HG03175 (cell line): ENCODE measurements around the gene SLC48A1.
A peak's percentile ranks its signal among the peaks of the same experiment; 100 is the strongest.

Experiments used
- ATAC-seq: cut with Tn5 transposase; IDR thresholded peaks from one replicate; pipeline ENCODE4 v1.9.1; 2021; ENCODE audit warnings: mild to moderate bottlenecking, moderate library complexity; ENCODE audit not compliant: unreplicated experiment

The SLC48A1 gene

DNA sequence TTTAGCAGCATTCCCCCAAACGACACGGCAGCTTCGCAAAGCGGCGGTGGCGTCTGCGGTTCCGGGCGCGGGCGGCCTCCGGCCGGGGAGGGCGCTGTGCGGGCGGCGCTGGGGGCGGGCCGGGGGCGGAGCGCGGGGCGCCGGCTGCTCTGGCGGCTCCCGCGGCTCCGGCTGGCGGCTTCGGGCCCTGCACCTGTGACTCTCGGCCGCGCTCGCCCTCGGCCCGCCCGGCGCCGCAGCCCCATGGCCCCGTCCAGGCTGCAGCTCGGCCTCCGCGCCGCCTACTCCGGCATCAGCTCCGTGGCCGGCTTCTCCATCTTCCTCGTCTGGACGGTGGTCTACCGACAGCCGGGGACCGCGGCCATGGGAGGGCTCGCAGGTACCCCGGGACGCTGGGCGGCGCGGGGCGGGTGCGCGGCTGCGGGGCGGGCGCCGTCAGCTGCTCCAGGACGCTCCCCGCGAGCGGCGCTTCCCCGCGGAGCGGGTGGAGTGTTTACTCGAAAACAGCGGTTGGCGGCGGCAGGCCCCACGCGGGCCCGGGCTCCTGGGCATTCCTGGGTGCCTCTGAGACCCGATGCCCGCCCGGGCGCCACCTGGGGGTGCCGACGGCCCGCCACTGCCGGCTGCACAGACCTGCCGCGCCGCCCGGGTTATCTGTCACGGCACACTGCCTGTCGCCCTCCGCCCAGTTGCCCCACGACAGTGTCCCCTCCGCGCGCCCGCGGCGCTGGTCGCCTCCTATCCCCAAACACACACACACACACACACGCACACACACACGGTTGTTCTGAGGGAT lies at the start of gene SLC48A1:
TSS of gene SLC48A1 (plus strand) at position 177 of the 796 bp plus-strand sequence. CDS start at position 244, 67 bp downstream.
- peak; percentile 82 for ATAC-seq

DNA sequence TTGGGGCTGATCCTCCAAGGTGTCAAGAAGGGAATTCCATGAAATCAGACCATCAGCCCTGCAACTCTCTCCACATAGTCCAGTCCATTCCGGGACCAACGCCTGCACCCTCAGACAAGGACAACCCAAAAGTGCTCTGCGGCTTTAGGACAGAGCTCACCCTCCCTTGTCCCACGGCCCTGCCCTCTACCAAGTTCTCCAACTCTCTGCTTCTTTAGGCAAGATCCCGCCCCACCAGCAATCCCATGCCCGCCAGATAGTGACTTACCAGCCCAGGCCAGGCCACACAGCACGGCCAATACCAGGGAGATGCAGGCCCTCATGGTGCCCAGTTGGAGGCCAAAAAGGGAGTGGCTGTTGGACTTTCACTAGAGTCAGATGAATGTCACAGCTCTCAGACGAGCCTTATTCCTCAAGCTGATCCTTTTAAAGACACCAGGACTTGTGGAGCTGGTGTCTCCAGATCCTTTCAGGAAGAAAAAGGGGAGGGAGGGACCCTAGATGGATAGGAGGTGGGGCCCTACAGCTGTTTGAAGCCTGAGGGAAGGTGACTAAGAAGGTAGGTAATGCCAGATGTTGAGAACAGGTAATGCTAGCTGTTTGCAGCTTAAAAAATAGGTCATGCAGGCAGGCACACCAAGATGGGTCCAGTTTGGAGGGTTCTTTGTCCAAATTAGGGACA lies 47.8 kb upstream of the SLC48A1 start, which contains the start of gene ENDOU:
TSS of gene ENDOU (minus strand) at position 400 of the 682 bp plus-strand sequence. CDS start at position 323, 77 bp downstream.
- ATAC-seq, result no peak

DNA sequence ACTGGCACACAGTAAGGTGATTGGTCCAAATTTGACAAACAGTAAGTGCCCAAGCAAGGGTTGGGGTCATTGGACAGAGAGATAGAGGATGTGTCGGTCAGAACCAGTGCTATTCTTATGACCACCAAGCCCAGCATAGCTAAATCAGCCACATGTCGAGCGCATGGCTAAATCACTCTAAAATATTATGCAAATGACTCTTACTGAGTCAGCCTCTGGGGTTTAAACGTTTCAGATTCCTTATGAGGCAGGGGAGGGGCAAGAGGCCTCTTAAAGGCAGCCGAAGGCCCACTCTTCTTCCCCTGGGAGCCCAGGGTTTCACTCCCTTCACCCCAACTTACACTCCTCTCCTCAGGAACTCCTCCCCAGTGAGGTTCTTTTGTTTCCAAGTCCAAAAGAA lies 47.1 kb upstream of the SLC48A1 start:
- ATAC-seq, result peak; percentile 84

- no peak for ATAC-seq
Observed at GRCh38 chr12:47729233-47729632, 43.8 kb upstream of the SLC48A1 start.

DNA sequence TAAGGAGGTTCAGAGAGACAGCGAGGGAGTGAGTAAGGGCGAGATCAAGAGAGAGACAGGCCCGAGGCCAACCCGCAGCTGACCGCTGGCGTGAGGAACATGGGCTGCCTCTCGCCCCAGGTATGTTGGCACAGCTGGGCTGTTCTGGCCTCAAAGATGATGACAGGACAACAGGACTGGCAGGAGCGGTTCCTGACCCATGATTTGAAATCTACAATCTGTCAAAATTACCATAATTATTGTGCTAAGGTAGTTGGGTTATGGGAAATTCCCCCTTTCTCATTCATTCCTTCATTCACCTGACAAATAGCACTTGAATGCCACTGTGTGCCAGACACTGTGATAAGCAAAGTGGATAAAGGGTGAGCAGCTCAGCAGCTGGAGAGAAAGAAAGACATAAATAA lies 42.7 kb upstream of the SLC48A1 start:
- no peak for ATAC-seq

GRCh38 chr12:47731723-47732122 lies 41.3 kb upstream of the SLC48A1 start:
- no peak for ATAC-seq

DNA sequence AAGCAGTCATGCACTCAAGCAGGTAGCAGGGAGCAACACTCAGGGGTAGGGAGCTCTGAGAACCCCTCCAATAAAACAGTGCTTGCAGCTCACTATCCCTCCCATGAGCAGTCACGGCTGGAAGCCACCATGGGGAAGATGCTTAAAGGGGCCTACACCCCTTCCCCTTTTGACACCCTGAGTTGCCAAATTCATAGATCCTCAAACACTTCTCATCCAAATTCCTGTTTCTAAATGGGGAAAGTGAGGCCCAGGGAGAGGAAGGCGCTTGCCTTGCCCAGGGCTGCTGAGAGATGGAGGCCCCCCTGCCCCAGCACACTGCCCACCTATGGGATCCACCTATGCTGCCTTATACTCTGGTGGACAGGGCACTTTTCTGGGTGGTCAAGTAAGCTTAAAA lies 40.5 kb upstream of the SLC48A1 start:
- no peak for ATAC-seq

DNA sequence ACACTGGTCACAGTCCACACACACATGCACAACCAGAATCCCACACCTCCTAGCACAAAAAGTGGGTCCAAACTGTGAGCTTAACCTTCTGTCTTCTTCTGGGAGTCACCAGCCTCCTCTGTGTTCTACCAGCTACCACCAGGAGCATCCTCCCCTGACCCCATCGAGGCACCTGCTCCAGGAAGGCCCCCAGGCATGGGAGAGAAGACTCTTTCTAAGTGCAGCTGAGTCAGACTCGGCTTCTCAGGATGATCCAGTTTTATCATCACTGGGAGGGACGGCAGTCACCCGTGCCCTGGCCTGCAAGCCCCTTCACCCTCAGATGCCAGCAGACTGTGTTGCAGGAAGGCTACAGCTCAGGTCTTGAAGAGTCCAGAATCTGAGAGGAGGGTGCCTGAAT lies 39.9 kb upstream of the SLC48A1 start:
- ATAC-seq, result no peak

DNA sequence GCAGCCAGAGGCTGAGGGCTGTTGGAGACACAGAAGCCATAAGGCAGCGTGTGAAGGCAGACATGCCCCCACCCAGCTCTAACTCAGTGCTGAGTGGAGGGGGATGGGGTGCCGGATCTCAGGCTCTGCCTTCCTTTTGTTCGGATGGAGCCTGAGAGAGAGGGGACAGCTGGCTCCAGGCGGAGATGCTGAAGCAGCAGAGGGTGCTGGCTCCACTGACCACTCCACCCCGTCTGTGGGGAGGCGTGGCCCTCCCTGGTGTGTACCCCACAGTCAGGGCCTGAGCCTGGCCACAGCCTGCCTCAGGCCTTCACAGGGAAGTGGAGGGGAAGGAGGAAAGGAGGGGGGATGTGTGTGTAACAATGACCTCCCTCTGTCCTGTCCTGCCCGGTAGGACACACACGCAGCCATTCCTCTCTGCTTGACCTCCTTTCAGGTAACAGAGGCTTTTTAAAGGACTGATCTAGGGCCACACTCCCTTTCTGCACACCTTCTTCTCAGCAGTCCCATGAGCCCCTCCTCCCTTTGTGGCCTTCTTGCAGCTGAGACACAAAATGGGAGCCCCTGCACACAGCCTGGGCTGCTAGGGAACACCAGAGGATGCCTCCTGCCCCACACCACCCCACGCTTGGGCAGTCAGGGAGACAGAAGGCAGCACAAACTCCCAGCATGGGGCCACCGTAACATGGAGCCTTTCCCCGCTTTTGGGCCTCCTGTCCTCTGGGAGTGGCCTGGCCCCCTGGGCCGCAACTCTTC lies 38.1 kb upstream of the SLC48A1 start:
- no peak for ATAC-seq

DNA sequence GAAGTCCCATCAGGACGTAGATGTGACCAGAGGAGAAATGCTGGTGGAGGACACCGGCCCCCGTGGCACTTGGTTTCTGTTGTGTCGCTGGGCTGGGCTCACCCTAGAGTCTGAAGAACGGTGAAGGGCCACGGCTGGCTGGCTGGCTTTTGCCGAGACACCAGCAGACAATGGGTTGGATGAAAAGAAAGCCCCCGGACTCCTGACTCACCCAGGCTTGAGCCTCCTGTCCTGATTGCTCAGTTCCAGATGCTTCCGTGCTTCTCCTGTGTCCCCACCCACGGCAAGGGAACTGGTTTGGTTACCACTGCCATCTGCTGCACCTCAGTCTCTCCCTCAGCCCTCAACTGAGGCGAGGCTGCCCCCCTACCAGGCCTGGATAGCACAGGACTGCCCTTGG lies 37.4 kb upstream of the SLC48A1 start:
- ATAC-seq, result no peak

DNA sequence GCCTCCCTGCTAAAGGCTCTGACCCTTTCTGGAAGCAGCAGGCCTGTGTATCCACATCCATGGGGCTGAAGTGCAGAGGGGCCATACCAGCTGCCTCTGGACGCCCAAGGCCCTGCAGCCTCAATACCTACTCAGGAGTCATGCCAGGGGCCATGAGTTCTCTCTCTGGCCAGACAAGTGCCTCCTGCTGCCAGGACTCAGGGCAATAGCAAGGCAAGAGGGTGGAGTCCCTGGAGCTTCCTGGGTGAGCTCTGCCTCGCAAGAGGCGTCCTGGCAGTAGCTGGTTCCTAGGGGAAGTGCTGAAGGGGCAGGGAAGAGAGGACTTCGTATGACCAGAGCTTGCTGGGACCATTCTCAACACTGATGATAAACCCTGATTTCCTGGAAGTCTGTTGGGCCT lies 36.8 kb upstream of the SLC48A1 start:
- ATAC-seq, result no peak

DNA sequence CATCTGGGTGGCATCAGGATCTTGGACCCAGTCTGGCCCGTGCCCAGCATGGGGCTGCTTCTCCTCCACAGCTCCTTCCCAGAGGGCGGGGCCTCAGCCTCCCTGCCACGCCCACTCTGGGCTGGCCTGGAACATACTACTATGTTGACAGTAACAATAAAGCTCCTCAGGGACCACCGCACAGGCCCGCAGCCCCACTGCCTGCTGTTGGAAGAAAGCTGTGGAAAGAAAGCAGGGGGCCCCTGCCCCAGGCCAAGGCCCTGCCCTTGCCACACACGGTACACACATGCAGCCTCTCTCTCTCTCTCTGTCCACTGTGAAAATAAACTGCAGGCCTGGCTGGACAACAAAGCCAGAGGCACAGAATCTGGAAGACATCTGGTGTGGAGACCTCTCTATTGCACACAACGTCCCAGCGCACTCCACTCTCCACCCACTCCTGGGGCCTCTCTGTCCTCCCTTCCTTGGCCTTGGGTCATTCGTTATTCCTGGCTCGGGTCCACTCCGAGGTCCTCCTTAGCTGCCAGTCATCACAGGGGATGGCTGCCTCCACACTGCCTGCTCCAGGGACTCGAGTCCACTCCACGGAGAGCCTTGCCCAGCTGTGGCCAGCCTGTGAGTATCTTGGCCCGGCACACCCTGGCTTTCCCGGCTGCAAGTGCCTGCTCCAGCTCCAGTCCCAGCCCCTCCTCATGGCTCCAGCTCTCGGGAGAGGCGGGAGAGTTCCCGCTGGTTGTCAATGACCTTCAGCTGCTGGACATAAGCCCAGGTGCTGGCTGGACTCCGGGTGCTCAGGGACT lies 36.0 kb upstream of the SLC48A1 start:
- ATAC-seq, result no peak

GRCh38 chr12:47737936-47738594 lies 35.0 kb upstream of the SLC48A1 start:
- ATAC-seq, result no peak

- no peak for ATAC-seq
Observed at GRCh38 chr12:47739297-47739696, 33.7 kb upstream of the SLC48A1 start.

DNA sequence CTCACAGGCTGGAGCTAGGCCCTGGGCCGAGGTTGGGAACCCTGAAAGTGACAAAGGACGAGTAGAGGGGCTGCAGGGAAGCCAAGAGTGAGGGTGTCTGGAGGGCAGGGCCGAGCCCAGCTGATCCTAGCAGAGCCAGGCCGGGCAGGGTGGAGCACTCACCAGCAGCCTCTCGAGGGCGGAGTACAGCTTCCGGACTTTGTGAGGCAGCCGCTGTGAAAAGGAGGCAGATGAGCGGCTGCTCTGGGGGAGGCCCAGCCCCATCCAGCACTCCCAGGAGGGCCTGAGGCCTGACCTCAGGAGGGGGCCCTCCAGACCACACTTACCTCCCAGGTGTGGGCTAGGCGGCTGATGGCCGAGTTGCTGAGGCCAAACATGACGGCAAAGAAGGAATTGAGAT lies 33.1 kb upstream of the SLC48A1 start:
- peak; percentile 43 for ATAC-seq

- ATAC-seq, result peak; percentile 49
Observed at GRCh38 chr12:47740606-47741339, 32.3 kb upstream of the SLC48A1 start.

DNA sequence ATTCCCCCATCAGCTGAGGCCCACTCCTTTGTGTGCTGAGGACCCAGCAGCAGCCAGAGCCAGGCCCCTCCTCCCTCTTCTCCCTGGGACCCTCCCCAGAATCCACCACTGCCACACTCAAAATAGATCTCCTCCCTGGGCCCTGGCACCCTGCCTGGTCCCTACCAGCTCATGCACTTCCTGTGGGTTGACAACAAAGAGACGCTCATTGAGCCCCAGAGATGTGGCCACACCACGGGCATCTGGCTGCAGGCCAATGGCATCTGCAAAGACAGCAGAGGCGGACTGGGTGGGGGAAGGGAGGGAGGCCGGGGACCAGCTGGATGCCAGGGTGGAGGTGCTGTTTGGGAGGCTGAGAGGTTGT lies 31.7 kb upstream of the SLC48A1 start:
- ATAC-seq, result peak; percentile 36

DNA sequence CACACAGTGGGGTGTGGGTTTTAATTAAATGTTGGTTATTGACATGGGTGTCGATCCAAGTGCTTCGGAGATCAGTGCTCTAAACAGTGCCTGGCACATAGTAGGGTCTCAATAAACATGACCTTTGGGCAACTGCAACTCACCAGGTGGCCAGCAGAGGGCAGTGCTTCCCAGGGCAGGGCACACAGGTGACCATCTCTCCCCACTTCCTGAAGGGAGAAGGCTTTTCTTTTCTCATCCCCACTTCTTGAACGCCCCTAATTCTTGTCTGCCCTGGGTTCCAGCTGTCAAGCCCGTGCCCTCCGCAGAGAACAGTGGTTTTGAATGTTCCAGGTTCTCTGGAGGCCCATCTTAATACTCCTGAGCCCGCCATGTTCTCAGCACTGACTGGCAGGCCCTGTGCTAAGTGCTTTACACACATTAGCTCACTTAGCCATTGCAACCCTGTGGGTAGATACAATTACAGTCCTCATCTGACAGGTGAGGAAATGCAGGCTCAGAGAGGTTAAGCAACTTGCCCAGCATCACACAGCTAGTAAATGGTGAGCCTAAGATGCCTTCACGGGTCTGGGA lies 30.7 kb upstream of the SLC48A1 start:
- ATAC-seq, result no peak

DNA sequence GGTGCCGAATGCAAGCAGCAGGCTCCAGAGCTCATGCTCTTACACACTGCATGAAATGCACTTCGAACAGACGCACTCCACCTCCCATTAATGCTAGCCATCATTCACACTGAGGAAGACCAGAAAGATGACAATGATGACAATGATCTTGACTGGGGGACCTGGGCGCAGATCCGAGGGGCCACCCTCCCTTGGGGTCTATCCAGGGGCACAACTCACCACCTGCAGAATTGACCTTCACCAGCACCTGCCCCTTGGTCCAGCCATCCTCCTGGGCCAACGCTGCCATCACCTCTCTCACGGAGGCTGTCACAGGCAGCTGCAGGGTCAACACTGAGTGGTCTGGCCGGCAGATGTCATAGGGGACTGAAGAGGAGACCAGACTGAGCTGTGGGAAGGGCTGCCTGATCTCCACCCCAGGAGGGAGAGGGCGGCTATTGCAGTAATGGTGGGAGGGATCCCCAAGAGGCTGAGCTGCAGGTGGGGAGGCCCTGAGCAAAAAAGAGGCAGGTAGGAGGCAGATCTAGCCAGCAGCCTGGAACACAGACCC lies 29.7 kb upstream of the SLC48A1 start:
- no peak for ATAC-seq
